DOHH2 (cell line): Measurements from ENCODE around the gene FKBP10.

Experiments used
- H3F3A ChIP-seq: fragments of 200-600 bp; sonication (generic), shearing (Covaris generic); 2 replicates; pipeline ENCODE4 v1.6.0; 2016; ENCODE audit warnings: antibody characterized with exemption, mild to moderate bottlenecking; ENCODE audit not compliant: control insufficient read depth, insufficient read depth
- H3K27ac ChIP-seq: fragments of 200-600 bp; sonication (generic); 2 replicates; pipeline ENCODE4 v1.5.1; 2014; ENCODE audit warnings: low read depth, mild to moderate bottlenecking, low read length, moderate library complexity
- H3K27me3 ChIP-seq: fragments of 200-600 bp; sonication (generic); 2 replicates; pipeline ENCODE4 v1.6.1; 2014; ENCODE audit warnings: mild to moderate bottlenecking, low read length, mixed read lengths; ENCODE audit not compliant: control insufficient read depth
- H3K36me3 ChIP-seq: fragments of 200-600 bp; sonication (generic); 2 replicates; pipeline ENCODE4 v1.6.1; 2014; ENCODE audit warnings: mild to moderate bottlenecking, low read length, moderate library complexity, mixed read lengths; ENCODE audit not compliant: control insufficient read depth
- H3K4me1 ChIP-seq: fragments of 200-600 bp; sonication (generic); 2 replicates; pipeline ENCODE4 v1.6.1; 2014; ENCODE audit warnings: mild to moderate bottlenecking, low read length, mixed read lengths; ENCODE audit not compliant: control insufficient read depth
- H3K4me2 ChIP-seq: fragments of 200-600 bp; sonication (generic); 2 replicates; pipeline ENCODE4 v1.6.0; 2014; ENCODE audit warnings: mild to moderate bottlenecking, low read length, moderate library complexity
- H3K4me3 ChIP-seq: fragments of 200-600 bp; sonication (generic); 2 replicates; pipeline ENCODE4 v1.5.1; 2014; ENCODE audit warnings: mild to moderate bottlenecking, low read length, mixed read lengths
- H3K79me2 ChIP-seq: fragments of 200-600 bp; sonication (generic); 2 replicates; pipeline ENCODE4 v1.6.1; 2014; ENCODE audit warnings: mild to moderate bottlenecking, low read length, mixed read lengths; ENCODE audit not compliant: control insufficient read depth
- H3K9me2 ChIP-seq: fragments of 200-600 bp; sonication (generic); replicated peaks from 2 replicates; pipeline ENCODE4 v1.6.1; 2014; ENCODE audit warnings: mild to moderate bottlenecking, low read length, mixed read lengths; ENCODE audit not compliant: control insufficient read depth
- H3K9me3 ChIP-seq: fragments of 200-600 bp; sonication (generic); 2 replicates; pipeline ENCODE4 v1.6.1; 2014; ENCODE audit warnings: antibody characterized with exemption, low read length, mixed read lengths; ENCODE audit not compliant: control insufficient read depth, insufficient read depth
- H4K20me1 ChIP-seq: fragments of 200-600 bp; sonication (generic); 2 replicates; pipeline ENCODE4 v1.6.0; 2014; ENCODE audit warnings: low read depth, mild to moderate bottlenecking, antibody characterized with exemption, low read length, moderate library complexity; ENCODE audit not compliant: control insufficient read depth, insufficient read depth
- EZH2phosphoT487 ChIP-seq: fragments of 200-600 bp; sonication (generic); IDR thresholded peaks from 2 replicates; pipeline ENCODE4 v1.6.1; 2017; ENCODE audit warnings: borderline replicate concordance, mild to moderate bottlenecking, antibody characterized with exemption, low read length, moderate library complexity, mixed read lengths
- TF ChIP-seq, protein P1 (sequence below): fragments of 200-600 bp; sonication (generic); IDR thresholded peaks from one replicate; pipeline ENCODE4 v1.5.1; 2014; ENCODE audit warnings: antibody characterized with exemption, mild to moderate bottlenecking, low read depth, low read length; ENCODE audit not compliant: poor library complexity, severe bottlenecking

FKBP10 gene

DNA sequence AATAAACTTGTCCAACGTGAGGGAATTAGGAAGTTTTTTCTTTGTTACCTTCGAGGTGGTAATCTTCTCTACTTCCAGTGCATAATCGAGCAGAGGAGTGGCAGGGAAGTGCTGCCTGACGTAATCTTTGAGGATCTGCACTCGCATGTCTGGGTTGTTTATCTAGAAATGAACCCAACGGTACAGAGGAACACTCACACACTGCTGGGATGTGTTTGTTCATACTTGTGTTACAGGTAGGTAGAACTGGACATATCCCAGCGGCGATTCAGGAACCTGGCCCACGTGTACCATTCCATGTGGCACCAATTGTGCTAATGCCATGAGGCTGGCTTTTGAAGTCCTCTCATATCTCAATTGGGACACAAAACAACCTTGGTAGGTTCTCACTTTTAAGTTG lies 56.6 kb downstream of the FKBP10 start:
- Histone ChIP-seq H3K4me1 (peaks cover 5% of the 10 kb centered on the region), H3K27me3 (no peaks in the 10 kb centered on the region), H3K36me3 (peaks cover 73% of the 10 kb centered on the region), H3K9me3 (no peaks in the 10 kb centered on the region), H3F3A (peaks cover 16% of the 10 kb centered on the region), H3K4me2 (no peak overlapping the region), H3K27ac (no peak overlapping the region), H4K20me1 (no peaks in the 10 kb centered on the region), H3K79me2 (peaks cover 8% of the 10 kb centered on the region), H3K4me3 (no peak overlapping the region), H3K9me2 (no peaks in the 10 kb centered on the region)
- TF ChIP-seq, protein P1, sequence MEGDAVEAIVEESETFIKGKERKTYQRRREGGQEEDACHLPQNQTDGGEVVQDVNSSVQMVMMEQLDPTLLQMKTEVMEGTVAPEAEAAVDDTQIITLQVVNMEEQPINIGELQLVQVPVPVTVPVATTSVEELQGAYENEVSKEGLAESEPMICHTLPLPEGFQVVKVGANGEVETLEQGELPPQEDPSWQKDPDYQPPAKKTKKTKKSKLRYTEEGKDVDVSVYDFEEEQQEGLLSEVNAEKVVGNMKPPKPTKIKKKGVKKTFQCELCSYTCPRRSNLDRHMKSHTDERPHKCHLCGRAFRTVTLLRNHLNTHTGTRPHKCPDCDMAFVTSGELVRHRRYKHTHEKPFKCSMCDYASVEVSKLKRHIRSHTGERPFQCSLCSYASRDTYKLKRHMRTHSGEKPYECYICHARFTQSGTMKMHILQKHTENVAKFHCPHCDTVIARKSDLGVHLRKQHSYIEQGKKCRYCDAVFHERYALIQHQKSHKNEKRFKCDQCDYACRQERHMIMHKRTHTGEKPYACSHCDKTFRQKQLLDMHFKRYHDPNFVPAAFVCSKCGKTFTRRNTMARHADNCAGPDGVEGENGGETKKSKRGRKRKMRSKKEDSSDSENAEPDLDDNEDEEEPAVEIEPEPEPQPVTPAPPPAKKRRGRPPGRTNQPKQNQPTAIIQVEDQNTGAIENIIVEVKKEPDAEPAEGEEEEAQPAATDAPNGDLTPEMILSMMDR: no peak

DNA sequence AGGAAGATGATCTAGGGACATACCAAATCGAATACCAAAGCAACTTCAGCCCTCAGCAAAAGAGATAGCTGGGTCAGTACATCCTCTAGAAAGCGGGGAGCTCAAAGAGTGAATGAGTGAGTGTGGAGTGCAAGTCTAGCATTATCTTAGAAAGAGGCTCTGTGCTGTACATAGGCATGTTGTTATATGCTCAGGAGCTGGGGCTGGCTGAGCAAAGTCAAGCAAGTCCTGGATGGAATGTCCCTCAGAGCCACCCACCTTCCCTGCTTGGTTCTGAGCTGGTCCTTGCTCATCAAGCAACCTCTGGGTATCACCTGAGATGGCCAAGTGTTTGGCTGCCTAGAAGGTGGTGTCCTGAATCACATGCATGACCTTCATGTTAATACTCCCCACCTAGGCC lies 57.3 kb downstream of the FKBP10 start:
- H3K27me3 ChIP-seq: no peaks in the 10 kb centered on the region
- H3F3A ChIP-seq: peaks cover 16% of the 10 kb centered on the region
- H3K4me1 ChIP-seq: peaks cover 5% of the 10 kb centered on the region
- H3K9me2 ChIP-seq: no peaks in the 10 kb centered on the region
- no peak overlapping the region for H3K4me3 ChIP-seq
- no peak overlapping the region for H3K27ac ChIP-seq
- H3K36me3 ChIP-seq: peaks cover 72% of the 10 kb centered on the region
- TF ChIP-seq EZH2phosphoT487: no peak
- TF ChIP-seq, protein P1: no peak
- peaks cover under 1% of the 10 kb centered on the region for H3K79me2 ChIP-seq
- no peak overlapping the region for H3K4me2 ChIP-seq
- H4K20me1 ChIP-seq: no peaks in the 10 kb centered on the region
- no peaks in the 10 kb centered on the region for H3K9me3 ChIP-seq

DNA sequence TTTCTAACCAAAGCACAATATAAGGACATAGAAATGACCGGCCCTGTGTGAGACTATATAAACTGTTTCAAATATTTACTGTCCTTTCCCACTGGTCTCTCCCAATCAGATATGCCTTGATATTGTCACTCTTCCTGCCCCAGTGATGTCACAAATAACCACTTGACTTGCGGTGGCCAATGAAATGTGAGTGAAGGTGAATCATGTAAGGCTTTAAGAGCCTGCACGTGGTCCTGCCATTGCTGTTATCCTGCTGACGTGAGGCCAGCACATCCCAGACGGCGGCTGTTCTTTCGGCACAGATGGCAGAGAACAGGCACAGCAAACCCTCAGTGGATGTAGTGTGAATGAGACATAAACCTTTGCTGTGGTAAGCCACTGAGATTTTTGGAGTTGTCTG lies 57.8 kb downstream of the FKBP10 start:
- H3K79me2 ChIP-seq: no peaks in the 10 kb centered on the region
- no peaks in the 10 kb centered on the region for H4K20me1 ChIP-seq
- H3K27ac ChIP-seq: no peak overlapping the region
- peaks cover 72% of the 10 kb centered on the region for H3K36me3 ChIP-seq
- H3K4me3 ChIP-seq: no peak overlapping the region
- H3K9me2 ChIP-seq: no peaks in the 10 kb centered on the region
- no peak overlapping the region for H3K4me2 ChIP-seq
- peaks cover 16% of the 10 kb centered on the region for H3F3A ChIP-seq
- H3K27me3 ChIP-seq: no peaks in the 10 kb centered on the region
- TF ChIP-seq, protein P1: no peak
- TF ChIP-seq EZH2phosphoT487: no peak
- H3K4me1 ChIP-seq: peaks cover 2% of the 10 kb centered on the region
- H3K9me3 ChIP-seq: no peaks in the 10 kb centered on the region

DNA sequence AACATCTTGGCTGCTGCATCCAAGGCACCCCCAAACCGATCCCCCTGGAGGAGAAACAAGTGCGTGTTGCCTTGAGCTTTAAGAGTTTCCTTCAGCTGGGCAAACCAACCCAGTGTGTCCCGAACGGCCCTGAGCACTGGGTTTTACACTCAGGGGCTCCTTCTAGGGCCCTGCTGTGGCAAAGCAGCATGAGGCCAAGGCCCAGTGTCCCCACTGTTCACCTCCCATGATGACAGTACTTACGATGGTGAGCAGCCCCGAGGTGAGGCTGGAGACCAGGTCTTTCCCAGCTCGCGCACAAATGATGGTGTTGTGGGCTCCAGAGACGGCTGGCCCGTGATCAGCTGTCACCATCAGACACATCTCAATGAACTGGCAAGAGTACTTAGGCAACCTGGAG lies 59.0 kb downstream of the FKBP10 start:
- H3K79me2 ChIP-seq: no peaks in the 10 kb centered on the region
- no peaks in the 10 kb centered on the region for H3K9me2 ChIP-seq
- TF ChIP-seq EZH2phosphoT487: no peak
- TF ChIP-seq, protein P1: no peak
- H4K20me1 ChIP-seq: no peaks in the 10 kb centered on the region
- no peaks in the 10 kb centered on the region for H3K9me3 ChIP-seq
- no peak overlapping the region for H3K27ac ChIP-seq
- no peak overlapping the region for H3K4me3 ChIP-seq
- no peaks in the 10 kb centered on the region for H3K27me3 ChIP-seq
- H3F3A ChIP-seq: peaks cover 15% of the 10 kb centered on the region
- H3K4me1 ChIP-seq: no peaks in the 10 kb centered on the region
- H3K4me2 ChIP-seq: no peak overlapping the region
- peaks cover 68% of the 10 kb centered on the region for H3K36me3 ChIP-seq
